GM20000 (cell line): Measurements from ENCODE around the gene SLC2A11.
"Not testable (repeated sequence)": the region's sequence is repeated elsewhere in the genome, so short reads cannot be mapped to it uniquely, and the experiment has no call there.

Experiments
- DNase-seq: peaks from one replicate; pipeline ENCODE4 v3.0.0; 2012; ENCODE audit warnings: low spot score
- TF ChIP-seq, protein P1 (sequence below): IDR thresholded peaks from 2 replicates; pipeline ENCODE4 v1.5.1; 2012; ENCODE audit warnings: mild to moderate bottlenecking, control low read depth; ENCODE audit errors: extremely low read depth, missing control alignments

Gene SLC2A11

DNA sequence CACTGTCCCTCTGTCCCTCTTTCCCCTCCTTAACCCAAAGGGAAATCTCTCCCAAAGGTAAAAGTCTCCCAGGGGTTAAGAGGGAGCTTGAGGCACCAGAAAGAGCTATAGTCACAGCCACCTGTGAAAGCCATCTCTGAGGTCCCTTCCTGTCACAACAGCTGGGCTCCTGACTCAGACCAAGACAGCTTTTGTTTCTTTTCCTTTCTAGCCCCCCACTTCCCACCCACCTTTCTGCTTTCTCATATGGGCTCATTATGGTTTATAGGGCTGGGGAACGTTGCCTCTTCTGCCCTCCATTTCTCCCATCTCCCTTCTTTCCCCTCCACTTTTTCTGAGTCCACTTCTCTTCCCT lies 55.6 kb downstream of the SLC2A11 start:
- TF ChIP-seq, protein P1, sequence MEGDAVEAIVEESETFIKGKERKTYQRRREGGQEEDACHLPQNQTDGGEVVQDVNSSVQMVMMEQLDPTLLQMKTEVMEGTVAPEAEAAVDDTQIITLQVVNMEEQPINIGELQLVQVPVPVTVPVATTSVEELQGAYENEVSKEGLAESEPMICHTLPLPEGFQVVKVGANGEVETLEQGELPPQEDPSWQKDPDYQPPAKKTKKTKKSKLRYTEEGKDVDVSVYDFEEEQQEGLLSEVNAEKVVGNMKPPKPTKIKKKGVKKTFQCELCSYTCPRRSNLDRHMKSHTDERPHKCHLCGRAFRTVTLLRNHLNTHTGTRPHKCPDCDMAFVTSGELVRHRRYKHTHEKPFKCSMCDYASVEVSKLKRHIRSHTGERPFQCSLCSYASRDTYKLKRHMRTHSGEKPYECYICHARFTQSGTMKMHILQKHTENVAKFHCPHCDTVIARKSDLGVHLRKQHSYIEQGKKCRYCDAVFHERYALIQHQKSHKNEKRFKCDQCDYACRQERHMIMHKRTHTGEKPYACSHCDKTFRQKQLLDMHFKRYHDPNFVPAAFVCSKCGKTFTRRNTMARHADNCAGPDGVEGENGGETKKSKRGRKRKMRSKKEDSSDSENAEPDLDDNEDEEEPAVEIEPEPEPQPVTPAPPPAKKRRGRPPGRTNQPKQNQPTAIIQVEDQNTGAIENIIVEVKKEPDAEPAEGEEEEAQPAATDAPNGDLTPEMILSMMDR = no peak
- peak; percentile 45 for DNase-seq

DNA sequence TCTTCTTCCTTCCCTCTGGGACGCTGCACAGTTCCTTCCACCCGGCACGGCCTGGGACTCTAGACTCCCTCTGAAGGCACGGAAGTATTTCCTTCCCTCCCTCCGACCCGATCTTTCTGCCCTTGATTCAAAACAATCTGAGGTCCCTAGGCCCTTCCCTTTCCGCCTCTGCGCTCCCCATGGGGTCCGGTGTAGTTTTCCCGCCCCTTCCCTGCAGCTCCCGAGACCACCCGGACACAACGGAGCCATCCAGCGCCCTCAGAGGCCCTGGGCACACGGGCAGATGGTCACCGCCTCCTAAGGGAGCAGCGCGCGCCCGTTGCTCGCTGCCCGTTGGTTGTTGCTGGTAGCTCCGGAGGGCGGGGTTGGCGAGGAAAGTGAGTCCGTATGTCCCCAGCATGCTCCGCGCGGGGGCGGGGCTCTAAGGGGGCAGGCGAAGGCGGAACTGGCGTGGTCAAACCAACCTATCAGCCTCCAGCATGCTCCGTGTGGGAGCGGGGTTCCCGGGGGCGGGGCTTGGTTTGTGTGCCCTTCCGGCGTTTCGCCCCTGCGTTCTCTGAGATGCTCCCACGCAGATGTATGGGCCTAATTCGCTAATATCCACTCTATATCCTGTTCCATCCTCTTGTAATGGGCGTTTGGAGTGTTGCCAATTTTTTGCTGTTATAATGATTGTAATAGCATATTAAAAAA lies 56.1 kb downstream of the SLC2A11 start:
- TF ChIP-seq, protein P1 = no peak

DNA sequence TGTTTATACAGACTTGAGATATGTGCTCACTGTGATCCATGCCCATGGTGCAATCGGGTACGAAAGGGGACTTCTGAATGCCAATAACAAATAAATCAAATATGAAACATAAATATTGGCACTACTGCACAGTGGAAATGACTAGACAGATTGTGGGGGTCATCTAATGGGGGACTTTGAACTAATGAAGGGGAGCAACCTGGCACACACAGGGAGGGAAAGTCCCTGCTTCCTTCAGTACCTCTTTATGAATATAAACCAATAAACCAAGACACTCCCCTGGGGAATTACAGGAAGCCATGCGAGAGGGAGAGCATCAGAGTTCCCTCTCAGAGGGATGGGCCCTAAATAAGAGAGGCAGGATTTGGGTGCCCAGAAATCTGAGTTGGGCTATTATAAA lies 57.6 kb downstream of the SLC2A11 start:
- TF ChIP-seq, protein P1 = no peak

More for the DNA sequence above, 56.1 kb downstream of the SLC2A11 start:
- DNase-seq = peak; percentile 96

DNA sequence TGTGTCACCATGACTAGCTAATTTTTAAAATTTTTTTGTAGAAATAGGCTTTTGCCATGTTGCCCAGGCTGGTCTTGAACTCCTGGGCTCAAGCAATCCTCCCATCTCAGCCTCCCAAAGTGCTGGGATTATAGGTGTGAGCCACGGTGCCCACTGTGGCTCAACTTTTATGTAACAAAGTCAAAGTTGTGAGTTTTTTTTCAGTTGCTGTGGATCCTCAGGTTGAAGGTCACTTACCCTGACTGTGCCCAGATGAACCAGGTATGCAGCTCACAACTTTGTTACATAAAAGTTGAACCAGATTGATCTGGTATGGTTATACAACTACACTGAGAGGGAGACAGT lies 62.6 kb downstream of the SLC2A11 start:
- DNase-seq = not testable (repeated sequence)

More for the DNA sequence above, 57.6 kb downstream of the SLC2A11 start:
- no peak for DNase-seq

DNA sequence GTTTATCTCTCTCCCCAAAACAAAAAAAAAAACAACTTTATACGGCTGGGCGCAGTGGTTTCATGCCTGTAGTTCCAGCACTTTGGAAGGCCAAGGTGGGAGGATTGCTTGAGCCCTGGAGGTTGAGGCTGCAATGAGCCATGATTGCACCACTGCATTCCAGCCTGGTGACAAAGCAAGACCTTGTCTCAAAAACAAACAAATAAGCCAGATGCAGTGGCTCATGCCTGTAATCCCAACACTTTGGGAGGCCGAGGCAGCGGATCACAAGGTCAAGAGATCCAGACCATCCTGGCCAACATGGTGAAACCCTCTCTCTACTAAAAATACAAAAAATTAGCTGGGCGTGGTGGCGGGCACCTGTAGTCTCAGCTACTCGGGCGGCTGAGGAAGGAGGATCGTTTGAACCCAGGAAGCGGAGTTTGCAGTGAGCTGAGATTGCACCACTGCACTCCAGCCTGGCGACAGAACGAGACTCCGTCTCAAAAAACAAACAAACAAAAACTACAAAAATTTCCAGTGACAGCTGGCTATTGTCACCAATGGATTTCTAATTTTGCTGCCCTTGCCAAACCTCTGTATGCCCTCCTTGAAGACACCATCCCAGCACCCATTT lies 64.0 kb downstream of the SLC2A11 start:
- not testable (repeated sequence) for DNase-seq

DNA sequence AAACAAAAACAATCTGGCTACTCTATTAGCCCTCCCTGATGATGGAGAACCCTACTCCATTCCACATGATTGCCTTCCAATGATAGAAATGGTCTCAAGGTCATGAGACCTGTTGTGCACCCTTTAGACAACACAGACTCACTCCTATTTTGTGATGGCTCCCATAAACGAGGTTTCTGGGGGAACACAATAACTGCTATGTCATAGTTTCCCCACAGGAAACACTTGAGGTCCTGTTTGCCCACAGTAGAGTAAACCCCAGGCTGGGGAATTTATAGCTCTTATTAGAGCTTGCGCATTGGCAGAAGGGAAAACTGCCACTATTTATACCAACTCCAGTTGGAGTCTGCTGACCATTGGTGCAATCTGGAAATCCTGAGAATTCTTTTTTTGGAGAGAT lies 65.2 kb downstream of the SLC2A11 start:
- TF ChIP-seq, protein P1 = no peak
- no peak for DNase-seq

DNA sequence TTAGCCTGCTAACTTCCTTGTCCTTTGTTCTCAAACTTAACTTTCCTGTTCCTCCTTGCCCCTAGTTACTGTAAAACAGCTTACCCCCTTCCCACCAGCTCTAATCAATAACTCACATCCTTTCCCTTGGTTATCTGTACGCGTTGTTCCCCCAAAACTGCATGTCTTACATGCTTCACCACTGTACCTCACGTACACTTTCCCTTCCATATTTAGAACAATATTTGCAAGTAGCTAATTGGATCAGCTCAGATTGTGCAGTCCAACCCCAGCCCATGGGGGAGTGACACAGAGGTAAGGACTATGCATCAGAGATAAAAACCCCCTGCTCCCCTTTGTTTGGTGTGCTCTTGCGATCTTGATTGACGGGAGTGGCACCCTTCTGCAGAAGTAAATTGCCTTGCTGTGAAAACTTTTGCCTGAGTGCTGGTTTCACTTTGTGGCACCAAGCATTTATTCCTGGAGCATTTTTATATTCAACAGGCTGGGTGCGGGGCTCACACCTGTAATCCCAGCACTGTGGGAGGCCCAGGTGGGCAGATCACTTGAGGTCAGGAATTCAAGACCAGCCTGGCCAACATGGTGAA lies 67.4 kb downstream of the SLC2A11 start:
- no peak for DNase-seq
- TF ChIP-seq, protein P1 = no peak

DNA sequence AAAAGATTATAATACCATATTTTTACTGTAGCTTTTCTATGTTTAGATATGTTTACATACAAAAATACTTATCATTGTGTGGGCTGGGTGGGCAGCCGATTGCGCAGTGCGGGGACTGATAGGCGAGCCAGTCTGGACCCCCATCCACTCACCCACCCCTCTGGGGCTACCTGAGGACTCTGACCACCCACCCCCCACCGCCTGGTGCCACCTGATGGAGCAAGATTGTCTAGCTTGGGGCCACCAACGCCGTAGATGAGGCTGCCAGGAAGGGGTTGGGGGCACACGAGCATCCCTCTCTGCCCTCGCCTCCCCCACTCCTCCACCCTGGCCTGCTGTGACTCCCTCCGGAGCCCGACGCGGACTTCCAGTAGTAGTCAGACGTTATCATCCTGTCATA lies 68.9 kb downstream of the SLC2A11 start:
- TF ChIP-seq, protein P1 = no peak
- no peak for DNase-seq
